Activated CD8-positive, alpha-beta T cell treated with anti-CD3 and anti-CD28 coated beads for 36 hours (primary cell): ENCODE measurements around the gene KCTD5. TPM values are rescaled to one million over a fixed set of nuclear protein-coding genes. Genes with fewer than 3 reads are reported as not detected.
"Not testable (repeated sequence)": the region's sequence is repeated elsewhere in the genome, so short reads cannot be mapped to it uniquely, and the experiment has no call there.

Source experiments
- ATAC-seq: fragments of 200-7000 bp; cut with Tn5 transposase; one replicate; pipeline ENCODE4 v1.10.0; 2021; ENCODE audit warnings: mild to moderate bottlenecking, moderate library complexity
- CTCF ChIA-PET: fragments of 350-600 bp; sonication (Branson Sonifier 250); formaldehyde crosslinking; loops from one replicate; lab custom pipeline; 2021; ENCODE audit warnings: antibody characterized with exemption; lab: Charles Lee
- POLR2A ChIA-PET: fragments of 350-600 bp; sonication (Branson Sonifier 250); formaldehyde crosslinking; loops from one replicate; lab custom pipeline; 2021; ENCODE audit warnings: antibody characterized with exemption; lab: Charles Lee
- DNase-seq: peaks from one replicate; pipeline ENCODE4 v3.0.0-alpha.2; 2020
- H3K27ac Mint-ChIP-seq: one replicate; pipeline ENCODE4 v1.8.0; 2021; ENCODE audit warnings: mild to moderate bottlenecking, mixed read lengths
- H3K27me3 Mint-ChIP-seq: one replicate; pipeline ENCODE4 v1.8.0; 2021; ENCODE audit warnings: mixed read lengths
- H3K36me3 Mint-ChIP-seq: one replicate; pipeline ENCODE4 v1.8.0; 2021; ENCODE audit warnings: low read depth, mixed read lengths
- H3K4me1 Mint-ChIP-seq: one replicate; pipeline ENCODE4 v1.8.0; 2021; ENCODE audit warnings: low read depth, mixed read lengths
- H3K4me3 Mint-ChIP-seq: one replicate; pipeline ENCODE4 v1.8.0; 2021; ENCODE audit warnings: mild to moderate bottlenecking, moderate library complexity, mixed read lengths
- H3K9me3 Mint-ChIP-seq: one replicate; pipeline ENCODE4 v1.8.0; 2021; ENCODE audit warnings: mixed read lengths
- intact Hi-C: fragments of 100-400 bp; cut with micrococcal nuclease; formaldehyde crosslinking; loops from one replicate; pipeline ENCODE4 v1.10.0; 2022
- total RNA-seq, 2 experiments: library from RNA; stranded (reverse); gene quantifications; one replicate each; pipeline ENCODE4 v1.2.3, GENCODE V29; 2021
- TF ChIP-seq, protein P1 (sequence below): fragments of 200-600 bp; IDR thresholded peaks from one replicate; pipeline ENCODE4 v1.8.0; 2022; ENCODE audit warnings: antibody characterized with exemption, mild to moderate bottlenecking

KCTD5 gene
- total RNA-seq, 2 experiments from 2014 or later, result 26.0 to 27.3 TPM

GRCh38 chr16:2686075-2686474 is 3.8 kb downstream of the KCTD5 start:
- peaks cover 34% of the 10 kb centered on the region for H3K4me1 Mint-ChIP-seq
- H3K9me3 Mint-ChIP-seq, intact Hi-C loops, ATAC-seq, H3K27me3 Mint-ChIP-seq, CTCF ChIA-PET, H3K4me3 Mint-ChIP-seq, DNase-seq, POLR2A ChIA-PET, H3K27ac Mint-ChIP-seq: not testable (repeated sequence)
- H3K36me3 Mint-ChIP-seq, result peaks cover 14% of the 10 kb centered on the region

DNA sequence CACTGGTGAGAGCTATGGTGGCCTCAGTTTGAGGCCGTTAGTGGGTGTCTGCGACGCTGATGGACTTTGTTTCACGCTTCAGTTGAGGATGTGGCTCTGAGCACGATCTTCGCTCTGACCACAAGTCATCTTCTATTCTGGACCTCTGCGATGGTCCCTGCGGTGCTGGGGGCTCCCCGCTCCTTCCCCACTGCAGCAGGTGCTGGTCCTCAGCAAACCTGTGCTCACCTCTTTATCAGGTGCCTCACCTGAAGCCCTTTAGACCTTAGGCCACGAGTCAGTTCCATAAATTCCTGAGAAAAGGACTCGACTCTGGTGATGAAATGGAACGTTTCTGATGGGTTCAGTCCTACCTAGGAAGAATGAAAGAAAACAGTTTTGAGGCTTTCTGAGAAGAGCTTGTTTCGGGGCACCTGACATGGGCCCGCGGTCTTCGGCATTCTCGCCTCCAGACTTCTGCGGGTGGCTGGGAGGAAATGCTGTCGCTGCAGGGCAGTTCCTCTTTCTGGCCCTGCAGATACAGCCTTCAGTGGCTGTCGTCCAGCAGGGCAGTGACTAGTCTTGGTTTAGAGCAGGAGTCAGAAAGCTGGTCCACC is 4.7 kb downstream of the KCTD5 start:
- Mint-ChIP-seq H3K4me3 (peak overlapping the region; percentile 58), H3K9me3 (no peaks in the 10 kb centered on the region), H3K36me3 (peaks cover 8% of the 10 kb centered on the region), H3K27ac (peak overlapping the region; percentile 81), H3K4me1 (peaks cover 31% of the 10 kb centered on the region), H3K27me3 (no peaks in the 10 kb centered on the region)
- no peak for ATAC-seq
- ChIA-PET CTCF (no interaction called here), POLR2A (interaction anchor here (0.9 kb wide), 1 partner anchor 11 kb away, joined by 3 read pairs; no protein-coding TSS in a partner anchor)
- peak; percentile 58 for DNase-seq
- intact Hi-C loops, result no loop called here
- TF ChIP-seq, protein P1, sequence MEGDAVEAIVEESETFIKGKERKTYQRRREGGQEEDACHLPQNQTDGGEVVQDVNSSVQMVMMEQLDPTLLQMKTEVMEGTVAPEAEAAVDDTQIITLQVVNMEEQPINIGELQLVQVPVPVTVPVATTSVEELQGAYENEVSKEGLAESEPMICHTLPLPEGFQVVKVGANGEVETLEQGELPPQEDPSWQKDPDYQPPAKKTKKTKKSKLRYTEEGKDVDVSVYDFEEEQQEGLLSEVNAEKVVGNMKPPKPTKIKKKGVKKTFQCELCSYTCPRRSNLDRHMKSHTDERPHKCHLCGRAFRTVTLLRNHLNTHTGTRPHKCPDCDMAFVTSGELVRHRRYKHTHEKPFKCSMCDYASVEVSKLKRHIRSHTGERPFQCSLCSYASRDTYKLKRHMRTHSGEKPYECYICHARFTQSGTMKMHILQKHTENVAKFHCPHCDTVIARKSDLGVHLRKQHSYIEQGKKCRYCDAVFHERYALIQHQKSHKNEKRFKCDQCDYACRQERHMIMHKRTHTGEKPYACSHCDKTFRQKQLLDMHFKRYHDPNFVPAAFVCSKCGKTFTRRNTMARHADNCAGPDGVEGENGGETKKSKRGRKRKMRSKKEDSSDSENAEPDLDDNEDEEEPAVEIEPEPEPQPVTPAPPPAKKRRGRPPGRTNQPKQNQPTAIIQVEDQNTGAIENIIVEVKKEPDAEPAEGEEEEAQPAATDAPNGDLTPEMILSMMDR, result no peak

- Mint-ChIP-seq H3K27ac (peak overlapping the region; percentile 81), H3K4me1 (peaks cover 29% of the 10 kb centered on the region), H3K36me3 (peaks cover 5% of the 10 kb centered on the region), H3K4me3 (peak overlapping the region; percentile 58), H3K27me3 (no peaks in the 10 kb centered on the region), H3K9me3 (no peaks in the 10 kb centered on the region)
- intact Hi-C loops, result no loop called here
- ChIA-PET CTCF (no interaction called here), POLR2A (interaction anchor here (0.9 kb wide), 1 partner anchor 10 kb away, joined by 3 read pairs; no protein-coding TSS in a partner anchor)
- ATAC-seq (no peak), DNase-seq (no peak)
- TF ChIP-seq, protein P1, result no peak
Measured at GRCh38 chr16:2687531-2688308, 5.4 kb downstream of the KCTD5 start.

DNA sequence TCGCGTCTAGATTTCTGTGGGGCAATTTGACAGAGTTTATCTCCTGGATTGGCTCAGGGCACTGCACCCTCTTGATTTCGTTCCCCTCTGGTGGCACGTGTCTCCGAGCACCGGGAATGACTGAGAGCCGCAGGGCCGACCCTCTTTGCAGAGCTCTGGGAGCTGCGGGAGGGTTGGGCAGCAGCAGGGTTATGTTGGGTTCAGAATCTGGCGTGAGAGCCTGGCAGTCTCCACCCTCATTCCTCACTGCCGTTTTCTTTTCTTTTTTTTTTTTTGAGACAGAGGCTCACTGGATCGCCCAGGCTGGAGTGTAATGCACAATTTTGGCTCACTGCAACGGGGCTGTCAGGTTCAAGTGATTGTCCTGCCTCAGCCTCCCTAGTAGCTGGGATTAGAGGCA is 7.1 kb downstream of the KCTD5 start:
- H3K4me1 Mint-ChIP-seq, result peaks cover 24% of the 10 kb centered on the region
- H3K36me3 Mint-ChIP-seq, H3K27ac Mint-ChIP-seq, intact Hi-C loops, H3K4me3 Mint-ChIP-seq, POLR2A ChIA-PET, DNase-seq, CTCF ChIA-PET, ATAC-seq, H3K27me3 Mint-ChIP-seq, H3K9me3 Mint-ChIP-seq: not testable (repeated sequence)

DNA sequence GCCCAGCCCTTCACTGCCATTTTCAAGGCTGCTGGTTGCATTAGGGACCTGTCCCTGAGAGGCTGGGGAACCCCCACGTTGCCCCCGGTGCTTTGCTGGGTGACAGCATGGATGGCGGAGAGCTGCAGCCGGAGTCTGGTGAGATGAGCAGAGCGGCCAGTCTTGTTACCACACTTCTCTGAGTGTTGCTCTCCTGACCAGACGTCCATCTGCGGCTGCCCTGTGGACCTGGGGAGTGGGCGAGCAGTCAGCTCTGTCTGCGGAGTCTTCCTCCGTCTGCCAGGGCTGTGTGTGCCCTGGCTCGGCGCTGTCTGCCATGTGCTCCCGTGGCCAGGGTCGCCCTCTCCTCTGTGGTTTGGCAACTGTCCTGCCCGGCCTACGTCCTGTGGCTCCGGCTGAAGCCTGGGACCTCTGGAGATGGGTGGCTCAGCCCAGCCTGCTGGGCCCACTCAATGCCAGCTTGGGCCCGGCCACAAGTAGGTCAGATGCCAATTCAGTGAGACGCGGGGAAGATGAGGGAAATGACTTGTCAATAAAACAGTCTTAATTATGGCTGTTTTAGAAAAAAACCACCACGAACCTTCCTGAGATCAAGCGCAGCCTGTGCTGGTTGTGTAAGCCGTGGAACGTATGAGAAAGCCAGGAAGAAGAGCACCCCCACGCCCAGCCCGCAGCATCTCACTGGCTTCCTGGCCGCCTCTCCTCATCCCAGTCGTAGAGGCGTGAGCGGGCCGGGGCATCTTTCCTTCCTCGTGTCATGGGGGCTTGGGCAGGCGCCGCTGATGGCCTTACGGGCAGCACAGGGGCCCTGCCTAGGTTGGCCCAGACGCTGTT is 7.9 kb downstream of the KCTD5 start:
- CTCF ChIA-PET, result no interaction called here
- no peaks in the 10 kb centered on the region for H3K9me3 Mint-ChIP-seq
- POLR2A ChIA-PET, result no interaction called here
- DNase-seq (no peak), ATAC-seq (no peak)
- peaks cover 20% of the 10 kb centered on the region for H3K4me1 Mint-ChIP-seq
- TF ChIP-seq, protein P1, result no peak
- no peak overlapping the region for H3K4me3 Mint-ChIP-seq
- no peak overlapping the region for H3K27ac Mint-ChIP-seq
- intact Hi-C loops, result no loop called here
- H3K27me3 Mint-ChIP-seq, result no peaks in the 10 kb centered on the region
- peaks cover 2% of the 10 kb centered on the region for H3K36me3 Mint-ChIP-seq
